ENCODE measurements around the gene GFOD1. TPM values are rescaled to one million over a fixed set of nuclear protein-coding genes. Genes with fewer than 3 reads are reported as not detected.

GFOD1 gene
- total RNA-seq, 1 experiment from 2014 or later: 0.62 TPM

- CTCF ChIA-PET: no interaction called here
- intact Hi-C loops (cut with micrococcal nuclease; ENCODE audit: unreplicated experiment): no loop called here
- no peak for TF ChIP-seq REST (IDR thresholded peaks at IDR 0.05; ENCODE audit: insufficient read depth in 1 of 2, low read depth in 2 of 2, low read length in 1 of 2)
- no peak for TF ChIP-seq CTCF (IDR thresholded peaks at IDR 0.05)
- no peak for TF ChIP-seq TCF7L2 (IDR thresholded peaks at IDR 0.05; ENCODE audit: low read depth, low read length)
- no peak for TF ChIP-seq SIN3A (IDR thresholded peaks at IDR 0.05; ENCODE audit: borderline replicate concordance, insufficient read depth, low read depth, low read length)
- TF ChIP-seq POLR2AphosphoS5 (IDR thresholded peaks at IDR 0.05; ENCODE audit: low read depth, low read length): no peak
- DNase-seq (ENCODE audit: low read depth, low spot score): no peak
- POLR2A ChIA-PET: no interaction called here
- Histone ChIP-seq H3K4me3 (ENCODE audit: low read depth in 2 of 2, low read length in 2 of 2) (no peak overlapping the region), H3K36me3 (ENCODE audit: control insufficient read depth, insufficient read depth, low read length) (no peaks in the 10 kb centered on the region), H3K27me3 (ENCODE audit: control insufficient read depth, insufficient read depth, low read length) (no peaks in the 10 kb centered on the region), H3K27ac (ENCODE audit: low read length) (no peak overlapping the region), H3K9me3 (ENCODE audit: control insufficient read depth, insufficient read depth, low read depth, low read length) (no peaks in the 10 kb centered on the region), H3K4me1 (ENCODE audit: control insufficient read depth, insufficient read depth, low read length) (no peaks in the 10 kb centered on the region)
- BruUV-seq (replicated peaks): no TSS peak
- in situ Hi-C loops (cut with HindIII; ENCODE audit: low pct_unique_long_range_greater_than_20kb, low sequenced_read_pairs): no loop called here
- ATAC-seq: no peak
These were observed 9.3 kb upstream of the GFOD1 start for GRCh38 chr6:13496513-13497190.

- DNase-seq (ENCODE audit: low read depth, low spot score): no peak
- in situ Hi-C loops (cut with HindIII; ENCODE audit: low pct_unique_long_range_greater_than_20kb, low sequenced_read_pairs): no loop called here
- no peaks in the 10 kb centered on the region for H3K4me1 ChIP-seq (ENCODE audit: control insufficient read depth, insufficient read depth, low read length)
- H3K27me3 ChIP-seq (ENCODE audit: control insufficient read depth, insufficient read depth, low read length): no peaks in the 10 kb centered on the region
- no peak for TF ChIP-seq POLR2AphosphoS5 (IDR thresholded peaks at IDR 0.05; ENCODE audit: low read depth, low read length)
- no peak for TF ChIP-seq SIN3A (IDR thresholded peaks at IDR 0.05; ENCODE audit: borderline replicate concordance, insufficient read depth, low read depth, low read length)
- no peak for TF ChIP-seq CTCF (IDR thresholded peaks at IDR 0.05)
- BruUV-seq (replicated peaks): no TSS peak
- no peaks in the 10 kb centered on the region for H3K36me3 ChIP-seq (ENCODE audit: control insufficient read depth, insufficient read depth, low read length)
- ATAC-seq: no peak
- no peak overlapping the region for H3K27ac ChIP-seq (ENCODE audit: low read length)
- no peak overlapping the region for H3K4me3 ChIP-seq (ENCODE audit: low read depth in 2 of 2, low read length in 2 of 2)
- CTCF ChIA-PET: no interaction called here
- intact Hi-C loops (cut with micrococcal nuclease; ENCODE audit: unreplicated experiment): no loop called here
- POLR2A ChIA-PET: no interaction called here
- H3K9me3 ChIP-seq (ENCODE audit: control insufficient read depth, insufficient read depth, low read depth, low read length): no peaks in the 10 kb centered on the region
These were observed 8.4 kb upstream of the GFOD1 start for GRCh38 chr6:13495818-13496217.

Measured in Panc1 (cell line).